GM12878 (cell line): Measurements from ENCODE around the gene PEF1. TPM values are rescaled to one million over a fixed set of nuclear protein-coding genes. Genes with fewer than 3 reads are reported as not detected.

ENCODE experiments used
- ATAC-seq: fragments of 200-7000 bp; cut with Tn5 transposase; 3 replicates; pipeline ENCODE4 v1.9.1; 2020; ENCODE audit warnings: mild to moderate bottlenecking, moderate library complexity
- BruUV-seq: library from RNA; stranded (reverse); fragments of 400-500 nt; replicated peaks from 2 replicates; lab custom pipeline; 2021; lab: Mats Ljungman, UMichigan
- CTCF ChIA-PET: fragments of 300-600 bp; sonication (Branson Sonifier 250); formaldehyde crosslinking; extraction: SDS; loops from one replicate; lab custom pipeline; 2021; ENCODE audit warnings: inconsistent platforms; lab: Yijun Ruan, JAX
- POLR2A ChIA-PET: fragments of 350-600 bp; formaldehyde crosslinking; extraction: SDS; loops from one replicate; lab custom pipeline; 2021; ENCODE audit warnings: inconsistent platforms; lab: Charles Lee
- RAD21 ChIA-PET: fragments of 300-600 bp; sonication (Branson Sonifier 250); formaldehyde crosslinking; loops from one replicate; lab custom pipeline; 2023; ENCODE audit warnings: antibody characterized with exemption; ENCODE audit not compliant: unreplicated experiment; lab: Charles Lee
- SMC1A ChIA-PET: fragments of 300-600 bp; sonication (Branson Sonifier 250); formaldehyde crosslinking; loops from one replicate; lab custom pipeline; 2023; ENCODE audit not compliant: unreplicated experiment, uncharacterized antibody; lab: Charles Lee
- DNase-seq: peaks from one replicate; pipeline ENCODE4 v3.0.0-alpha.2; 2011; ENCODE audit warnings: low read depth, low spot score
- FAIRE-seq: peaks from 3 replicates; lab custom pipeline; 2011; peaks lifted over from hg19 to GRCh38; lab: Jason Lieb, UNC
- H2AFZ ChIP-seq: 2 replicates; pipeline ENCODE4 v1.6.0; 2011; ENCODE audit warnings: low read depth, low read length, control low read depth; ENCODE audit not compliant: control insufficient read depth
- H3K27ac ChIP-seq: 2 replicates; pipeline ENCODE4 v1.5.1; 2011; ENCODE audit warnings: control low read depth; ENCODE audit not compliant: control insufficient read depth, insufficient read depth
- H3K27me3 ChIP-seq, 2 experiments: replicated peaks in 1 of 2; 2 replicates each; pipeline versions ENCODE4 v1.6.0 to v1.6.1; 2011; ENCODE audit warnings: low read length in 1 of 2; ENCODE audit not compliant: control insufficient read depth in 2 of 2, insufficient read depth in 2 of 2
- H3K36me3 ChIP-seq, 2 experiments: 2 replicates each; pipeline ENCODE4 v1.5.1; 2011; ENCODE audit warnings: low read length in 1 of 2; ENCODE audit not compliant: control insufficient read depth in 2 of 2, insufficient read depth in 2 of 2
- H3K4me1 ChIP-seq: 2 replicates; pipeline ENCODE4 v1.6.1; 2011; ENCODE audit warnings: mild to moderate bottlenecking, low read length, moderate library complexity, mixed read lengths; ENCODE audit not compliant: control insufficient read depth, insufficient read depth
- H3K4me2 ChIP-seq: 2 replicates; pipeline ENCODE4 v1.6.0; 2011; ENCODE audit warnings: control low read depth; ENCODE audit not compliant: control insufficient read depth, insufficient read depth
- H3K4me3 ChIP-seq: fragments of 200-600 bp; sonication (generic); 2 replicates; pipeline ENCODE4 v1.5.1; 2016
- H3K79me2 ChIP-seq: 2 replicates; pipeline ENCODE4 v1.6.0; 2011; ENCODE audit warnings: low read length; ENCODE audit not compliant: control insufficient read depth, insufficient read depth
- H3K9ac ChIP-seq: 2 replicates; pipeline ENCODE4 v1.8.0; 2011; ENCODE audit warnings: low read length, control low read depth, mixed read lengths; ENCODE audit not compliant: control insufficient read depth, insufficient read depth
- H3K9me3 ChIP-seq: replicated peaks from 3 replicates; pipeline ENCODE4 v1.5.1; 2011; ENCODE audit warnings: mild to moderate bottlenecking, low read length; ENCODE audit not compliant: control insufficient read depth, insufficient read depth
- H4K20me1 ChIP-seq: 2 replicates; pipeline ENCODE4 v1.6.0; 2011; ENCODE audit not compliant: control insufficient read depth, insufficient read depth
- GABPA ChIP-seq: IDR thresholded peaks from 2 replicates; pipeline ENCODE4 v1.6.1; 2014; ENCODE audit warnings: antibody characterized with exemption, low read depth, mild to moderate bottlenecking, inconsistent platforms
- MEF2A ChIP-seq: IDR thresholded peaks from 2 replicates; pipeline ENCODE4 v1.6.1; 2011; ENCODE audit warnings: low read depth, mild to moderate bottlenecking, low read length, moderate library complexity; ENCODE audit not compliant: insufficient read depth
- NFXL1 ChIP-seq: fragments of 450-650 bp; IDR thresholded peaks from 2 replicates; pipeline ENCODE4 v1.6.1; 2017; ENCODE audit warnings: antibody characterized with exemption, mild to moderate bottlenecking, borderline replicate concordance
- RAD21 ChIP-seq: IDR thresholded peaks from 2 replicates; pipeline ENCODE4 v1.6.1; 2011; ENCODE audit warnings: mild to moderate bottlenecking, low read depth, low read length, moderate library complexity; ENCODE audit not compliant: insufficient read depth
- RFX5 ChIP-seq: IDR thresholded peaks from 2 replicates; pipeline ENCODE4 v1.6.1; 2011; ENCODE audit warnings: low read depth, low read length, improper control_type of control experiment
- YY1 ChIP-seq: IDR thresholded peaks from 2 replicates; pipeline ENCODE4 v1.6.1; 2011; ENCODE audit warnings: low read depth, mild to moderate bottlenecking, low read length
- WGBS: methylation state at CpG from one replicate; pipeline ENCODE4 v1.1.6; 2016; ENCODE audit warnings: low lambda C conversion rate; ENCODE audit not compliant: insufficient replicate concordance, insufficient coverage; ENCODE audit errors: missing lambda C conversion rate; 5-methylcytosine and 5-hydroxymethylcytosine counted together
- in situ Hi-C: fragments of 300-500 bp; cut with MboI; formaldehyde crosslinking; loops from 9 replicates; pipeline ENCODE4 v1.14.3; 2018; ENCODE audit warnings: mixed read lengths
- intact Hi-C: fragments of 100-400 bp; cut with micrococcal nuclease; formaldehyde crosslinking; loops from one replicate; pipeline ENCODE4 v1.14.2; 2022; ENCODE audit not compliant: unreplicated experiment
- polyA plus RNA-seq, 11 experiments: library from polyadenylated mRNA; depleted of rRNA in 4 of 11; unstranded in 6 of 11; stranded (reverse) in 5 of 11; fragments of >200 nt; fragmentation: Nextera tagmentation in 4 of 11; fragmentation: Illumina TruSeq in 1 of 11; extraction: Ambion mirVana in 4 of 11; extraction: Trizol in 1 of 11; gene quantifications; 1 replicate in 1 of 11; 2 replicates in 10 of 11; pipeline versions ENCODE4 v1.2.1 to v1.2.3, GENCODE V29; 2011 to 2016; ENCODE audit warnings: inconsistent platforms in 2 of 11, missing spikeins in 2 of 11, low read depth in 1 of 11
- total RNA-seq, 4 experiments: library from RNA; depleted of rRNA in 3 of 4; stranded (reverse); fragments of >200 nt in 3 of 4; fragmentation: Illumina TruSeq in 1 of 4; extraction: Trizol in 1 of 4; gene quantifications; 2 replicates each; pipeline versions ENCODE4 v1.2.1 to v1.2.3, GENCODE V29; 2013 to 2021
- TF ChIP-seq, protein P1 (sequence below): IDR thresholded peaks from 2 replicates; pipeline ENCODE4 v1.6.1; 2011; ENCODE audit warnings: borderline replicate concordance, low read depth, mild to moderate bottlenecking, moderate library complexity, mixed read lengths, low read length; ENCODE audit not compliant: insufficient read depth; ENCODE audit errors: extremely low read length

PEF1 gene
- total and polyA plus RNA-seq, 10 of the 15 experiments (the other 5 are each of a cell fraction or from before 2014, with no cell fraction given) = 27.1 to 107 (median 79.0) TPM

DNA sequence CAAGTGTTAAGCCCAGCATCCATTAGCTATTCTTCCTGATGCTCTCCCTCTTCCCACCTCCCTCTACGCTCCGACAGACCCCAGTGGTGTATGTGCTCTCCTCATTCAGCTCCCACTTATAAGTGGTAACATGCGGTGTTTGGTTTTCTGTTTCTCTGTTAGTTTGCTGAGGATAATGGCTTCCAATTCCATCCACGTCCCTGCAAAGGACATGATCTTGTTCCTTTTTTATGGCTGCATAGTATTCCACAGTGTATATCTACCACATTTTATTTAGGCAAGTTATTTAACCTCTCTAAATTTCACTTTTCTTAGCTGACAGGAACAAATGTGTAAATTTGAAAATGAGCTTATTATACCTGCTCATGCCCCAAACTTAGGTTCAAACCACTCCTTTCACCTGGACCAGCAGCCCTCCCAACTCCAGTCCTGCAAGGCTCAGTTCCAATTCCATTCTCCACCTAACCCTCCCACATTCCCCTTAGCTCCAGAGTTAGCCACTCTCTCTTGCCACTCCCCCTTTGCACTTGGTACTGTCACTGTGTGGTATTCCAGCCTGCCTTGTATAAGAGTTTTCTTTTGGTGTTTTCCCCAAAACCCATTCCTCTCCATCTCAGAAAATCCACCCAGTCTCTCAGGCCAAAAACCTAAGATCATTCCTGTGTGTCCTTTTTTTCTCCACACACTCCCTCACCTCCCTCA lies 1.7 kb upstream of the PEF1 start:
- no peaks in the 10 kb centered on the region for H4K20me1 ChIP-seq
- H3K9ac ChIP-seq = no peak overlapping the region
- H3K4me2 ChIP-seq = no peak overlapping the region
- H3K79me2 ChIP-seq = peaks cover 27% of the 10 kb centered on the region
- ChIA-PET RAD21 (no interaction called here), POLR2A (interaction anchor here (0.6 kb wide), 2 partner anchors 68 to 416 kb away, joined by 5 to 7 read pairs; no protein-coding TSS in a partner anchor), CTCF (interaction anchor here (0.7 to 1.5 kb wide), 3 partner anchors 59 to 142 kb away, joined by 3 to 5 read pairs (median 3); no protein-coding TSS in a partner anchor), SMC1A (interaction anchor here (0.9 kb wide), 1 partner anchor 28 kb away, joined by 3 read pairs; no protein-coding TSS in a partner anchor)
- in situ Hi-C loops (no loop called here), intact Hi-C loops (no loop called here)
- H3K27ac ChIP-seq = no peak overlapping the region
- ATAC-seq (no peak), DNase-seq (no peak), FAIRE-seq (no peak)
- peaks cover 4% of the 10 kb centered on the region; the same call in 1 of the 2 replicates for H3K4me1 ChIP-seq
- H2AFZ ChIP-seq = no peak overlapping the region
- 99% methylated on average over 4 of the region's 4 CpGs for WGBS
- no peak overlapping the region for H3K4me3 ChIP-seq
- H3K36me3 ChIP-seq = no peaks in the 10 kb centered on the region
- no peaks in the 10 kb centered on the region; a peak in 1 of 4 replicates for H3K27me3 ChIP-seq
- BruUV-seq = no TSS peak
- TF ChIP-seq, protein P1, sequence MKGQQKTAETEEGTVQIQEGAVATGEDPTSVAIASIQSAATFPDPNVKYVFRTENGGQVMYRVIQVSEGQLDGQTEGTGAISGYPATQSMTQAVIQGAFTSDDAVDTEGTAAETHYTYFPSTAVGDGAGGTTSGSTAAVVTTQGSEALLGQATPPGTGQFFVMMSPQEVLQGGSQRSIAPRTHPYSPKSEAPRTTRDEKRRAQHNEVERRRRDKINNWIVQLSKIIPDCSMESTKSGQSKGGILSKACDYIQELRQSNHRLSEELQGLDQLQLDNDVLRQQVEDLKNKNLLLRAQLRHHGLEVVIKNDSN = no peak
- TF ChIP-seq RFX5 (no peak), GABPA (no peak), YY1 (no peak), RAD21 (no peak), NFXL1 (no peak), MEF2A (no peak)
- H3K9me3 ChIP-seq = no peaks in the 10 kb centered on the region
